Esophagus muscularis mucosa (tissue), 4 donors: Measurements from ENCODE around the gene ACVR2B. TPM values are rescaled to one million over a fixed set of nuclear protein-coding genes. Genes with fewer than 3 reads are reported as not detected.

Source experiments
- DNase-seq: peaks from one replicate; pipeline ENCODE4 v3.0.0-alpha.2; 2017; ENCODE audit errors: extremely low spot score
- H3K27ac ChIP-seq, 4 donors: fragments of 200-600 bp; sonication (generic); replicated peaks in 1 of 4; 1 replicate in 3 of 4; 2 replicates in 1 of 4; pipeline ENCODE4 v1.5.1; 2016 to 2019; ENCODE audit warnings: mild to moderate bottlenecking in 1 of 4
- H3K27me3 ChIP-seq, 4 donors: fragments of 200-600 bp; sonication (generic); one replicate each; pipeline versions ENCODE4 v1.5.1 to v1.6.0; 2016 to 2019
- H3K36me3 ChIP-seq, 4 donors: fragments of 200-600 bp; sonication (generic); one replicate each; pipeline ENCODE4 v1.5.1; 2016 to 2019
- H3K4me1 ChIP-seq, 4 donors: fragments of 200-600 bp; sonication (generic); one replicate each; pipeline ENCODE4 v1.5.1; 2016 to 2019
- H3K4me3 ChIP-seq, 4 donors: fragments of 200-600 bp; sonication (generic); 1 replicate in 2 of 4; 2 replicates in 2 of 4; pipeline ENCODE4 v1.5.1; 2016 to 2019; ENCODE audit warnings: mild to moderate bottlenecking in 4 of 4, moderate library complexity in 1 of 4
- H3K9me3 ChIP-seq, 4 donors: fragments of 200-600 bp; sonication (generic); 1 replicate in 3 of 4; 2 replicates in 1 of 4; pipeline ENCODE4 v1.5.1; 2016 to 2019
- EP300 ChIP-seq: sonication (generic); formaldehyde crosslinking; IDR thresholded peaks from one replicate; pipeline ENCODE4 v1.6.1; 2017; ENCODE audit warnings: antibody characterized with exemption
- POLR2A ChIP-seq: fragments of 450-650 bp; IDR thresholded peaks from one replicate; pipeline ENCODE4 v1.6.1; 2017; ENCODE audit warnings: antibody characterized with exemption, moderate library complexity, mild to moderate bottlenecking, low read depth
- POLR2AphosphoS5 ChIP-seq, 2 donors: sonication (generic); formaldehyde crosslinking; IDR thresholded peaks; one replicate each; pipeline ENCODE4 v1.6.1; 2017; ENCODE audit warnings: antibody characterized with exemption in 2 of 2
- WGBS: methylation state at CpG from one replicate; pipeline ENCODE4 v1.1.5; 2018; 5-methylcytosine and 5-hydroxymethylcytosine counted together
- intact Hi-C: fragments of 100-400 bp; cut with DNase I; formaldehyde crosslinking; loops from one replicate; pipeline ENCODE4 v1.15.1; 2023
- total RNA-seq, 4 donors: library from RNA; depleted of rRNA; stranded (reverse); fragments of >200 nt; gene quantifications; one replicate each; pipeline versions ENCODE4 v1.1.0 to v1.2.1, GENCODE V29; 2016
- TF ChIP-seq, protein P1 (sequence below), 3 experiments: fragments of 200-600 bp in 2 of 3; fragments of 450-650 bp in 1 of 3; sonication (generic) in 2 of 3; IDR thresholded peaks; one replicate each; pipeline ENCODE4 v1.5.1; 2017 to 2019; ENCODE audit warnings: antibody characterized with exemption in 3 of 3, mild to moderate bottlenecking in 2 of 3, moderate library complexity in 1 of 3

Gene ACVR2B
- total RNA-seq, 4 donors from 2014 or later: 3.8 to 9.8 (median 5.9) TPM

DNA sequence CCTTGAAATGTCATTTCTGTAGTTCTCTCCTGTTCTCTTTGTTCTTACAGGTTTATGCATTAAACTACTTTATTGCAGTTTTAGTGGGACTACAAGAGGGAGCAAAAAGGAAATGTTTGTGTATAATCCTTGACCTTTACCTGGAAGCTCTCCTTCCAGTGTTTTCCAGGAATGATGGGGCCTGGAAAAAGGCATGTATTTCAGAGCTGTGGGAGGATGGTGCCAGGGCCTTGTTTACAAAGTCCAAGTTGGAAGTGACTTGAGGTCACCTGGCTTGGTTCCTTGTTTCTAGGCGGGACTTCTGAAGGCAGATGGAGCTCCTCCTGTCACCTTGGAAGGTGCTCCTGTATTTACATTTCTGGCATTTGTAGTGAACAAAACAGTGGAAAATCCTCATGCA, 15.1 kb downstream of the ACVR2B start:
- DNase-seq: no peak
- no peak overlapping the region for H3K4me3 ChIP-seq
- H3K9me3 ChIP-seq: peaks cover 0 to 11% (median 2%) of the 10 kb centered on the region in 4 donors
- no peak overlapping the region for H3K27ac ChIP-seq
- WGBS: 85% methylated on average over 1 of the region's 1 CpG
- intact Hi-C loops: no loop called here
- no peaks in the 10 kb centered on the region for H3K27me3 ChIP-seq
- peaks cover 17 to 26% (median 23%) of the 10 kb centered on the region in 4 donors for H3K4me1 ChIP-seq
- TF ChIP-seq POLR2A (no peak), EP300 (no peak), POLR2AphosphoS5 (IDR thresholded peaks at IDR 0.05) (no peak)
- H3K36me3 ChIP-seq: no peaks in the 10 kb centered on the region

DNA sequence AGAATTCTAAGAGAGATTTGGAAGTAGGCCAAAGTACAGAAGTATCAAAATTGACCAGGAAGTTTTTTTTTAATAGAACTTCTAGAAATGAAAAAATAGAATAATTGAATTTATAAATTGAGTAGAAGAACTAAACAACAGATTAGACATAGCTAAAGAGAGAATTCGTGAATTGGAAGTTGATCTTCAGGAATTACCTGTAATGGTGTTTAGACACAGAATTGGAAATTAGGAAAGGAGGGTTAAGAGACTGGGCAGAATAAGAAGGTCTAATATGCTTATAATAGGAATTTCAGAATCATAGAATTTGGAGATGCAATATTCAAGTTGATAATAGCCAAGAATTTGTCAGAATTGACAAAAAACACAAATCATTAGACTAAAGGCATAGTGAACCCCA, 16.2 kb downstream of the ACVR2B start:
- 100% methylated on average over 1 of the region's 1 CpG for WGBS
- intact Hi-C loops: no loop called here
- H3K4me1 ChIP-seq: peaks cover 21 to 29% (median 25%) of the 10 kb centered on the region in 4 donors
- no peaks in the 10 kb centered on the region for H3K27me3 ChIP-seq
- no peak overlapping the region for H3K27ac ChIP-seq
- no peak for DNase-seq
- H3K9me3 ChIP-seq: peaks cover 0 to 11% (median 2%) of the 10 kb centered on the region in 4 donors
- no peak overlapping the region for H3K4me3 ChIP-seq
- H3K36me3 ChIP-seq: no peaks in the 10 kb centered on the region
- TF ChIP-seq POLR2AphosphoS5 (IDR thresholded peaks at IDR 0.05) (no peak), POLR2A (no peak), EP300 (no peak)
- TF ChIP-seq, protein P1, sequence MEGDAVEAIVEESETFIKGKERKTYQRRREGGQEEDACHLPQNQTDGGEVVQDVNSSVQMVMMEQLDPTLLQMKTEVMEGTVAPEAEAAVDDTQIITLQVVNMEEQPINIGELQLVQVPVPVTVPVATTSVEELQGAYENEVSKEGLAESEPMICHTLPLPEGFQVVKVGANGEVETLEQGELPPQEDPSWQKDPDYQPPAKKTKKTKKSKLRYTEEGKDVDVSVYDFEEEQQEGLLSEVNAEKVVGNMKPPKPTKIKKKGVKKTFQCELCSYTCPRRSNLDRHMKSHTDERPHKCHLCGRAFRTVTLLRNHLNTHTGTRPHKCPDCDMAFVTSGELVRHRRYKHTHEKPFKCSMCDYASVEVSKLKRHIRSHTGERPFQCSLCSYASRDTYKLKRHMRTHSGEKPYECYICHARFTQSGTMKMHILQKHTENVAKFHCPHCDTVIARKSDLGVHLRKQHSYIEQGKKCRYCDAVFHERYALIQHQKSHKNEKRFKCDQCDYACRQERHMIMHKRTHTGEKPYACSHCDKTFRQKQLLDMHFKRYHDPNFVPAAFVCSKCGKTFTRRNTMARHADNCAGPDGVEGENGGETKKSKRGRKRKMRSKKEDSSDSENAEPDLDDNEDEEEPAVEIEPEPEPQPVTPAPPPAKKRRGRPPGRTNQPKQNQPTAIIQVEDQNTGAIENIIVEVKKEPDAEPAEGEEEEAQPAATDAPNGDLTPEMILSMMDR (IDR thresholded peaks at IDR 0.05): no peak

DNA sequence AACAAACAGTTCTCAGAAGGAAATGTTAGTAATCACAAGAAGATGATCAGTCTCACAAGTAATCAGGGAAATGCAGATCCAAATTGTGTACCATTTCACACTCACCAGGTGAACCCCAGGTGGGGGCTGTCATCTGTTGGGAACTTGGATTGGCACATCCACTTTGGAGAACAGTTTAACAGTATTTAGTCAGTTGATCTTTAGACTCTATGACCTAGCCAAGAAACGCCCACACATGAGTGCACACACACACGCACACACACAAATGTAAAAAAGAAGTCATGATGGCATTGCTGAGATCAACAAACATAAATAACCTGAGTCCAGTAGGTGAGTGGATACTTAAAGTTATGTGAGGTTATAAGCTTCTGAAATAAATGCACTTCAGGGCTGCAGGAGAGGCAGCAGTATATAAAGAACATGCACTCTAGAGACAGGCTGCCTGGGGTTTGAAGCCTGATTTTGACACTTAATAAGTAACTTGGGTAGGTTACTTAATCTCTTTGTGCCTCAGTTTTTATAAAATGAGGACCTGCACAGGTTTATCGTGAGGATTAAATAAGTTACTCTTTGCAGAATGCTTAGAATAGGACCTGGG, 17.7 kb downstream of the ACVR2B start:
- peak; percentile 53 for DNase-seq
- Histone ChIP-seq H3K27ac (no peak overlapping the region), H3K4me3 (no peak overlapping the region), H3K36me3 (no peaks in the 10 kb centered on the region), H3K9me3 (peaks cover 0 to 11% (median 2%) of the 10 kb centered on the region in 4 donors), H3K4me1 (peaks cover 21 to 29% (median 25%) of the 10 kb centered on the region in 4 donors), H3K27me3 (no peaks in the 10 kb centered on the region)
- TF ChIP-seq, protein P1 (IDR thresholded peaks at IDR 0.05): no peak
- TF ChIP-seq EP300: no peak
- TF ChIP-seq POLR2AphosphoS5 (IDR thresholded peaks at IDR 0.05): no peak
- TF ChIP-seq POLR2A: no peak
- intact Hi-C loops: no loop called here
- 96% methylated on average over 3 of the region's 3 CpGs for WGBS

DNA sequence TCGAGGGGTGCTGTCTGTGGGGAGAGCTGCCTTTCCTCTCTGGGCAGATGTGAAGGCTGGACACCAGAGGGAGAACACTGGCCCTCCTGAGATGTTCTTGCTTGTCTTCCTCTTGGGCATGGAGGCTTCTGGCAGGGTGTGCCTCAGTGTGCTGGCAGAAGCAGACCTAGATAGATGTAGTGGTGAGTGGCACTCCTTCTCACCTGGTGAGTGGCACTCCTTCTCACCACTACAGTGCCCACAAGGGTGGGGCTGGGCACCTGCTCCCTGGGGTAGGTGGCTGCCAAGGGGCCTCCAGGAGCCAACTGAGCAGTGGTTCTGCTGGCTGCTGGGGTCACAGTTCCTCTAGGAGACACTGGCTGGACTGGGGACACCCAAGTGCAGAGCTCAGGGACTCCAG, 18.7 kb downstream of the ACVR2B start:
- H3K4me1 ChIP-seq: peaks cover 21 to 29% (median 25%) of the 10 kb centered on the region in 4 donors
- WGBS: no CpG with 5 or more reads among the region's 1 CpG
- DNase-seq: no peak
- H3K36me3 ChIP-seq: peaks cover 0 to 4% (median under 1%) of the 10 kb centered on the region in 4 donors
- H3K9me3 ChIP-seq: peaks cover 0 to 11% (median 2%) of the 10 kb centered on the region in 4 donors
- no peaks in the 10 kb centered on the region for H3K27me3 ChIP-seq
- no peak overlapping the region for H3K27ac ChIP-seq
- intact Hi-C loops: no loop called here
- TF ChIP-seq, protein P1 (IDR thresholded peaks at IDR 0.05): no peak
- TF ChIP-seq POLR2A (no peak), EP300 (no peak), POLR2AphosphoS5 (IDR thresholded peaks at IDR 0.05) (no peak)
- H3K4me3 ChIP-seq: no peak overlapping the region

DNA sequence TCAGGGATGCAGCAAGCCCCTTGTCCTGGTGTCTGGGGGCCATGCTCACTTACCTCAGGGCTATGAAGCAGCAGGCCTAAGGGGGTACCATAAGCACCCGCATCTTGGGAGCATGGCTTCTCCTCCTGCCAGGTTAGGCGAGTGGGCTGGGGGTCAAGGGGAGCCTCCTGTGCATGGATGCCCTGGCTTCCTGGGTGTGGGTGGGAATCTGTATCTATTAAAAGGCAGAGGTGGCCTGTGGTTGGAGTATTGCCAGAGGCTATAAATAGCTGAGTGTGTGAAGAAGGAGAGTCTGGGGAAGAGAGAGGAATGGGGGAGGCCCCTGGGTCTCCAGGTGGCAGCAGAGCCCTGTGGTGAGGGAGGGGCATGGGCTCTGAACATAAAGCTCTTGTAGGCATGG, 19.5 kb downstream of the ACVR2B start:
- H3K27me3 ChIP-seq: no peaks in the 10 kb centered on the region
- no peak overlapping the region for H3K4me3 ChIP-seq
- H3K27ac ChIP-seq: no peak overlapping the region
- H3K9me3 ChIP-seq: peaks cover 0 to 11% (median 2%) of the 10 kb centered on the region in 4 donors
- peaks cover 0 to 12% (median 8%) of the 10 kb centered on the region in 4 donors for H3K36me3 ChIP-seq
- DNase-seq: no peak
- H3K4me1 ChIP-seq: peaks cover 21 to 29% (median 25%) of the 10 kb centered on the region in 4 donors
- WGBS: 75% methylated on average over 2 of the region's 2 CpGs
- intact Hi-C loops: no loop called here
- TF ChIP-seq POLR2AphosphoS5 (IDR thresholded peaks at IDR 0.05) (no peak), EP300 (no peak), POLR2A (no peak)
- TF ChIP-seq, protein P1 (IDR thresholded peaks at IDR 0.05): no peak
